ENCODE results near the gene TDRKH.

- TF ChIP-seq CTCF (conservative IDR thresholded peaks at IDR 0.05 in 1 of 2, IDR thresholded peaks at IDR 0.05 in 1 of 2; ENCODE audit: low read depth in 1 of 2, low read length in 2 of 2) (no peak), EZH2 (IDR thresholded peaks at IDR 0.05; ENCODE audit: low read length, missing control alignments) (no peak)
Measured at GRCh38 chr1:151790940-151791651, 796 bp upstream of the TDRKH start.
